Suprapubic skin (tissue), 4 donors: ENCODE results near the gene OR51E1.

Experiments used
- EP300 ChIP-seq: sonication (generic); formaldehyde crosslinking; IDR thresholded peaks from one replicate; pipeline ENCODE4 v1.6.1; 2017; ENCODE audit warnings: antibody characterized with exemption
- POLR2A ChIP-seq, 2 donors: fragments of 450-650 bp; IDR thresholded peaks; one replicate each; pipeline ENCODE4 v1.6.1; 2017; ENCODE audit warnings: antibody characterized with exemption in 2 of 2, mild to moderate bottlenecking in 2 of 2, moderate library complexity in 2 of 2
- POLR2AphosphoS5 ChIP-seq, 3 donors: sonication (generic); formaldehyde crosslinking; IDR thresholded peaks; one replicate each; pipeline ENCODE4 v1.6.1; 2017; ENCODE audit warnings: antibody characterized with exemption in 3 of 3
- TF ChIP-seq, protein P1 (sequence below), 2 donors: fragments of 200-600 bp in 1 of 2; fragments of 450-650 bp in 1 of 2; sonication (generic) in 1 of 2; IDR thresholded peaks; one replicate each; pipeline ENCODE4 v1.5.1; 2016 to 2019; ENCODE audit warnings: antibody characterized with exemption in 2 of 2, mild to moderate bottlenecking in 1 of 2, moderate library complexity in 1 of 2

DNA sequence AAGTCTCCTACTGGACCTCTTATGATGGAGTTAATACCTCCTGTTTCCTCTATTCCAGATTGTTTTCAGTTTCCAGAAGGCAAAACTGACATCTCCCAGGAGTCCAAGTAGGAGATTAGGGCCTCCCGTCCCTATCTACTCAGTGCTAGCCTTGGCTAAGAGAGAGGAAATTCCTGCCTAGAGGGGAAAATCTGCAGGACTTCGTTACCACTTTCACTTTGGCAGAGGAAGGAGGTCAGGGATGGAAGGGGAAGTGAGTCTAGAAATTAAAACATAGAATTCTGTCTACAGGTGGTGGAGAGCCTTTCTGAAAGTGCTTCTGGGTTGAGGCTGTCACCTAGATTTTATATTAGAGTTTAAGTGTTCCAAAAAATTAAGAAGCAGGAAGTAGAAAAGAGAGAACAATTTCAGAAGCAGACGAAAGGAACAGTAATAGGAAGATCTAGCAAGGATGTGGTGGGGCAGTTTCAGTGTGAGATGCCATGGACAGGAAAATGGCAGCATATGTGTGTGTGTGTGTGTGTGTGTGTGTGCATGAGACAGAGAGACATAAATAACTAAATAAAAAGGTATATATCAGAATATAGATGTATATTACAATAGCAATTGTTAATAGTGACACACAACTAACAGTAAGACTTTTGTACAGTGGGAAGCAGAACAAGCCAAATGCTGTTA, 33.4 kb upstream of the OR51E1 start:
- TF ChIP-seq, protein P1, sequence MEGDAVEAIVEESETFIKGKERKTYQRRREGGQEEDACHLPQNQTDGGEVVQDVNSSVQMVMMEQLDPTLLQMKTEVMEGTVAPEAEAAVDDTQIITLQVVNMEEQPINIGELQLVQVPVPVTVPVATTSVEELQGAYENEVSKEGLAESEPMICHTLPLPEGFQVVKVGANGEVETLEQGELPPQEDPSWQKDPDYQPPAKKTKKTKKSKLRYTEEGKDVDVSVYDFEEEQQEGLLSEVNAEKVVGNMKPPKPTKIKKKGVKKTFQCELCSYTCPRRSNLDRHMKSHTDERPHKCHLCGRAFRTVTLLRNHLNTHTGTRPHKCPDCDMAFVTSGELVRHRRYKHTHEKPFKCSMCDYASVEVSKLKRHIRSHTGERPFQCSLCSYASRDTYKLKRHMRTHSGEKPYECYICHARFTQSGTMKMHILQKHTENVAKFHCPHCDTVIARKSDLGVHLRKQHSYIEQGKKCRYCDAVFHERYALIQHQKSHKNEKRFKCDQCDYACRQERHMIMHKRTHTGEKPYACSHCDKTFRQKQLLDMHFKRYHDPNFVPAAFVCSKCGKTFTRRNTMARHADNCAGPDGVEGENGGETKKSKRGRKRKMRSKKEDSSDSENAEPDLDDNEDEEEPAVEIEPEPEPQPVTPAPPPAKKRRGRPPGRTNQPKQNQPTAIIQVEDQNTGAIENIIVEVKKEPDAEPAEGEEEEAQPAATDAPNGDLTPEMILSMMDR (IDR thresholded peaks at IDR 0.05) = no peak
- TF ChIP-seq POLR2AphosphoS5 (IDR thresholded peaks at IDR 0.05) = no peak
- TF ChIP-seq POLR2A (IDR thresholded peaks at IDR 0.05) = no peak
- no peak for TF ChIP-seq EP300
